GM23248 (cell line): ENCODE results near the gene GNB5. TPM values are rescaled to one million over a fixed set of nuclear protein-coding genes. Genes with fewer than 3 reads are reported as not detected.

Experiments
- DNase-seq: peaks from one replicate; pipeline ENCODE4 v3.0.0-alpha.2; 2015
- H2AFZ ChIP-seq: fragments of 200-600 bp; sonication (generic); 2 replicates; pipeline ENCODE4 v1.6.1; 2016; ENCODE audit warnings: antibody characterized with exemption
- H3F3A ChIP-seq: fragments of 200-600 bp; sonication (generic); 2 replicates; pipeline ENCODE4 v1.6.1; 2016; ENCODE audit warnings: mild to moderate bottlenecking, antibody characterized with exemption, mixed run types; ENCODE audit not compliant: insufficient read depth
- H3K27ac ChIP-seq: fragments of 200-600 bp; sonication (generic); 2 replicates; pipeline ENCODE4 v1.5.1; 2016; ENCODE audit warnings: mild to moderate bottlenecking
- H3K27me3 ChIP-seq: fragments of 200-600 bp; sonication (generic); replicated peaks from 2 replicates; pipeline ENCODE4 v1.6.1; 2016; ENCODE audit warnings: mild to moderate bottlenecking; ENCODE audit not compliant: insufficient read depth
- H3K36me3 ChIP-seq: fragments of 200-600 bp; sonication (generic); 2 replicates; pipeline ENCODE4 v1.6.1; 2016; ENCODE audit warnings: low read depth, mild to moderate bottlenecking
- H3K4me1 ChIP-seq: fragments of 200-600 bp; sonication (generic); 2 replicates; pipeline ENCODE4 v1.6.1; 2016; ENCODE audit warnings: mild to moderate bottlenecking; ENCODE audit not compliant: insufficient read depth
- H3K4me2 ChIP-seq: fragments of 200-600 bp; sonication (generic); one replicate; pipeline ENCODE4 v1.6.1; 2016; ENCODE audit warnings: mild to moderate bottlenecking; ENCODE audit not compliant: unreplicated experiment
- H3K4me3 ChIP-seq: fragments of 200-600 bp; sonication (generic); 2 replicates; pipeline ENCODE4 v1.5.1; 2016; ENCODE audit warnings: mild to moderate bottlenecking
- H3K79me2 ChIP-seq: fragments of 200-600 bp; sonication (generic); 2 replicates; pipeline ENCODE4 v1.6.1; 2016; ENCODE audit warnings: mild to moderate bottlenecking; ENCODE audit not compliant: insufficient read depth
- H3K9ac ChIP-seq: fragments of 200-600 bp; sonication (generic); 2 replicates; pipeline ENCODE4 v1.6.1; 2016; ENCODE audit warnings: mild to moderate bottlenecking
- H3K9me2 ChIP-seq: fragments of 200-600 bp; sonication (generic); 2 replicates; pipeline ENCODE4 v1.6.1; 2016; ENCODE audit warnings: mixed run types, mild to moderate bottlenecking, moderate library complexity; ENCODE audit not compliant: insufficient read depth
- H3K9me3 ChIP-seq: fragments of 200-600 bp; sonication (generic); one replicate; pipeline ENCODE4 v1.6.1; 2017; ENCODE audit warnings: low read depth
- H4K20me1 ChIP-seq: fragments of 200-600 bp; sonication (generic); 2 replicates; pipeline ENCODE4 v1.6.0; 2016; ENCODE audit not compliant: insufficient read depth
- EZH2 ChIP-seq: fragments of 200-600 bp; sonication (generic); IDR thresholded peaks from 2 replicates; pipeline ENCODE4 v1.6.1; 2018; ENCODE audit warnings: antibody characterized with exemption, mild to moderate bottlenecking; ENCODE audit not compliant: insufficient read depth, poor library complexity, severe bottlenecking
- EZH2phosphoT487 ChIP-seq: fragments of 200-600 bp; sonication (generic); IDR thresholded peaks from 2 replicates; pipeline ENCODE4 v1.6.1; 2018; ENCODE audit warnings: antibody characterized with exemption, moderate library complexity, mild to moderate bottlenecking, low read depth; ENCODE audit not compliant: insufficient read depth
- WGBS, 2 experiments: methylation state at CpG; one replicate each; pipeline ENCODE4 v1.1.6; 2015 to 2017; ENCODE audit warnings: low lambda C conversion rate in 2 of 2, low coverage in 1 of 2; ENCODE audit errors: missing lambda C conversion rate in 2 of 2; 5-methylcytosine and 5-hydroxymethylcytosine counted together
- in situ Hi-C: fragments of 300-500 bp; cut with MboI; formaldehyde crosslinking; loops from 2 replicates; pipeline ENCODE4 v1.15.0; 2020
- polyA plus RNA-seq: library from polyadenylated mRNA; unstranded; fragments of >200 nt; fragmentation: Nextera tagmentation; extraction: Ambion mirVana; gene quantifications from 2 replicates; pipeline ENCODE4 v1.2.1, GENCODE V29; 2016
- total RNA-seq: library from RNA; depleted of rRNA; stranded (reverse); fragments of >200 nt; shearing (Covaris generic); gene quantifications from 2 replicates; pipeline ENCODE4 v1.2.3, GENCODE V29; 2014

The GNB5 gene
- total and polyA plus RNA-seq, 2 experiments from 2014 or later = 39.9 to 42.8 TPM

DNA sequence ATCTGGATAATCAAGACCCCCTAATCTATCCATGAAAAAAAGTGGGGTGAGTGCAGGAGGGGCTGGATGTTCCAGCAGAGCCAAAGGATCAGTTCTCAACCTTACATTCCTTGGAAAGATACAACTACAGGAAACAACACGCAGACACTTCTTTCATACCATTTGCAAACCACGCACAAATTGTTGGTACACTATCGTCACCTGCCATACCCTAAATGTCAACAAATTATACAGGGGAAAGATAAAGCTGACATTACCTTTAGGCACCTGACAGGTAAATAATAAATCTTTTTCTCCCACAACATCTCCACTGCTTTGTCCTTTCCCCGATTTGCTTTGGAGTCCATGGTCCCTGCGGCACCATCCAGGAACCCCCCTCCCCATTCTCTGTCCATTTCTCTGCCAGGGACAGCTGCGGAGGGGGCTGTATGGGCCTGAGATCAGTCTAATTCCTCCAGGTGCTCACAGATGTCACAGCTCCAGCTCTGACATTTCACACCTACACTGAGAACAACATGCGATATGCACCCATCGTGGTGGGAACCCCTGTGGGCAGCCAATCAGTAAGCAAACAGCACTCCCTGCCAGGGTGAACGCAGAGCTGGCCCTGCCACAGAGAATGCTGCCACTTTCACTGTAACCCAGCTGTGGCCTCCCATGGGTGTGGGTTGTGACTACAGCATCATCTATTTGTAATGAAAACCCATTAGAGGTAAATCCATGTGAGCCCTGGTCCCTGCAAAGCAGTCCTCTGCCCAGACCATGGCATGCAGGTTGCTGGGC, 41.0 kb downstream of the GNB5 start:
- TF ChIP-seq EZH2phosphoT487 = no peak
- no peak for TF ChIP-seq EZH2
- no peak overlapping the region for H3K9ac ChIP-seq
- H3K36me3 ChIP-seq = no peaks in the 10 kb centered on the region; the same call in 1 of the 2 replicates
- no peak overlapping the region for H3K27ac ChIP-seq
- no peaks in the 10 kb centered on the region for H4K20me1 ChIP-seq
- in situ Hi-C loops = no loop called here
- 0 out of 2 replicates have a peak, but pooled peaks cover under 1% of the 10 kb centered on the region for H3K4me1 ChIP-seq
- no peaks in the 10 kb centered on the region for H3K9me2 ChIP-seq
- H3F3A ChIP-seq = no peaks in the 10 kb centered on the region
- no peak overlapping the region for H2AFZ ChIP-seq
- no peaks in the 10 kb centered on the region for H3K79me2 ChIP-seq
- no peak overlapping the region for H3K4me3 ChIP-seq
- no peaks in the 10 kb centered on the region for H3K9me3 ChIP-seq
- DNase-seq = no peak
- no peaks in the 10 kb centered on the region for H3K27me3 ChIP-seq
- no peak overlapping the region for H3K4me2 ChIP-seq
- 85 to 87% methylated on average over 9 of the region's 9 CpGs for WGBS, 2 experiments

DNA sequence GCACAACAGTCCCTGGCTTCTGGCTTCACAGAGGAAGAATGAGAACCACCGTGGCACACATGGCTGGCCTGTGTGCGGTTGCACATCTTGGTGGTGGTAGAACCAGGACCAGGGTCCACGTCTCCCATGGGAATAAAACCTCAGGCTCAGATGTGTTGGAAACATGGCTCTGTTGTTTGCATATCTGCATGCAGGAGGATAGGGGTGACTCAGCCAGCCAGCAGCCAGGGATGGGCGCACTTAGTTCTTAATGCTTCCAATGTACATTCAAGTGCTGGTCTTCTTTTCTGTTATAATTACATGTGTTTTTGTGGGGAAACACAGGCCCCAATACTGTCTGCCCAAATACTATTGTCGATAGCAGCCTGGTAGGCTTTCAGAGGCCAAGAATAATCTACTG, 42.8 kb downstream of the GNB5 start:
- no peak for TF ChIP-seq EZH2
- TF ChIP-seq EZH2phosphoT487 = no peak
- Histone ChIP-seq H4K20me1 (no peaks in the 10 kb centered on the region), H3K27ac (no peak overlapping the region), H2AFZ (no peak overlapping the region), H3K9ac (no peak overlapping the region), H3K9me2 (no peaks in the 10 kb centered on the region), H3F3A (peaks cover 14% of the 10 kb centered on the region; the same call in 1 of the 2 replicates), H3K36me3 (no peaks in the 10 kb centered on the region; the same call in 1 of the 2 replicates), H3K4me2 (no peak overlapping the region), H3K27me3 (no peaks in the 10 kb centered on the region), H3K4me3 (no peak overlapping the region), H3K4me1 (peaks cover 18% of the 10 kb centered on the region), H3K79me2 (no peaks in the 10 kb centered on the region), H3K9me3 (no peaks in the 10 kb centered on the region)
- peak; percentile 15 for DNase-seq
- in situ Hi-C loops = no loop called here
- WGBS, 2 experiments = 90 to 96% methylated on average over 5 of the region's 5 CpGs

DNA sequence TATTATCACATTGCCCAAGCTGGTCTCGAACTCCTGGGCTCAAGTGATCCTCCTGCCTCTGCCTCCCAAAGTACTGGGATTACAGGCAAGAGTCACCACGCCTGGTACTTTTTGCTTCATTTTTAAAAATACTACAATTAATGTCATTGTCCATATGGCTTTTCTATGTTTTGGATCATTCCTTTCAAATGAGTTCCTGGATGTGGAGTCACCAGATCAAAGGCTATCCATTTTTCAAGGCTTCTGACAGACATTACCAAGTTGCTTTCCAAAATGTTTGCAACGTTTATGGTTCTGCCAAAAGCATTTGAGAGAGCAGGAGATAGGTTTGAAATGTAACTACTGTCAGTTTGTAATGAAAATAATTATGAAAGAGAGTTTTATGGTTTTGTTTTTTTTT, 44.4 kb downstream of the GNB5 start:
- in situ Hi-C loops = no loop called here
- H2AFZ ChIP-seq = no peak overlapping the region
- H4K20me1 ChIP-seq = no peaks in the 10 kb centered on the region
- no peaks in the 10 kb centered on the region for H3K79me2 ChIP-seq
- H3F3A ChIP-seq = peaks cover 17% of the 10 kb centered on the region; the same call in 1 of the 2 replicates
- H3K4me2 ChIP-seq = no peak overlapping the region
- H3K9ac ChIP-seq = no peak overlapping the region
- H3K27ac ChIP-seq = no peak overlapping the region
- TF ChIP-seq EZH2phosphoT487 = no peak
- no peak for TF ChIP-seq EZH2
- no peaks in the 10 kb centered on the region for H3K9me2 ChIP-seq
- 65 to 66% methylated on average over 3 of the region's 3 CpGs for WGBS, 2 experiments
- peak; percentile 21 for DNase-seq
- H3K36me3 ChIP-seq = no peaks in the 10 kb centered on the region; the same call in 1 of the 2 replicates
- H3K4me3 ChIP-seq = no peak overlapping the region
- H3K4me1 ChIP-seq = peaks cover 20% of the 10 kb centered on the region
- H3K9me3 ChIP-seq = no peaks in the 10 kb centered on the region
- H3K27me3 ChIP-seq = no peaks in the 10 kb centered on the region

DNA sequence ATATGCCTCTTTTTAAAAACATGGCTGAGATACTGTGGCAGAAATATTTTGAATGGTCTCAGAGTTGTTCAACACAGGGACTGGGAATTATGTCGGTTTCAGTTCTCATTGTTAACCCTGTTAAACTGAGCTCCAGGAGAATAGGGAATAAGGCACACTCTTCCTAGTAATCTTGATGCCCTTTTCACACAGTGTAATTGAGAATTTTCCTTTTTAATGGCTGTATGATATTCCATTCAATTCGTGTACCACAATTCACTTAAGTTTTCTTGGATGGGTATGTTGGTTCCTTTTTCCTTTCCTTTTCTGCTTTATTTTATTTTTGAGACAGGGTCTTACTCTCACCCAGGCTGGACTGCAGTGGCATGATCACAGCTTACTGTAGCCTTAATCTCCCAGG, 44.9 kb downstream of the GNB5 start:
- Histone ChIP-seq H4K20me1 (no peaks in the 10 kb centered on the region), H3K4me3 (no peak overlapping the region), H3F3A (peaks cover 17% of the 10 kb centered on the region; the same call in 1 of the 2 replicates), H3K9me3 (no peaks in the 10 kb centered on the region), H3K27ac (no peak overlapping the region), H3K27me3 (no peaks in the 10 kb centered on the region), H3K4me2 (no peak overlapping the region), H3K9me2 (no peaks in the 10 kb centered on the region), H3K36me3 (no peaks in the 10 kb centered on the region; the same call in 1 of the 2 replicates), H3K4me1 (peaks cover 20% of the 10 kb centered on the region), H2AFZ (no peak overlapping the region), H3K79me2 (no peaks in the 10 kb centered on the region), H3K9ac (no peak overlapping the region)
- DNase-seq = no peak
- in situ Hi-C loops = no loop called here
- TF ChIP-seq EZH2phosphoT487 = no peak
- TF ChIP-seq EZH2 = no peak
- 96 to 98% methylated on average over 2 of the region's 2 CpGs for WGBS, 2 experiments
